ENCODE results near the gene RPL21.

GRCh38 chr13:27233964-27234363, 17.4 kb upstream of the RPL21 start:
- TF ChIP-seq CTCF (conservative IDR thresholded peaks at IDR 0.05; ENCODE audit: low read depth, low read length) (no peak), EZH2 (IDR thresholded peaks at IDR 0.05; ENCODE audit: borderline replicate concordance, low read depth, low read length, poor library complexity, severe bottlenecking) (no peak)

Measured in A673 (cell line).